GM19372 (cell line): ENCODE measurements around the gene KCNJ1.

Experiments
- ATAC-seq: cut with Tn5 transposase; IDR thresholded peaks from one replicate; pipeline ENCODE4 v1.9.1; 2021; ENCODE audit warnings: mild to moderate bottlenecking, low read depth, moderate library complexity; ENCODE audit not compliant: unreplicated experiment

KCNJ1 gene

DNA sequence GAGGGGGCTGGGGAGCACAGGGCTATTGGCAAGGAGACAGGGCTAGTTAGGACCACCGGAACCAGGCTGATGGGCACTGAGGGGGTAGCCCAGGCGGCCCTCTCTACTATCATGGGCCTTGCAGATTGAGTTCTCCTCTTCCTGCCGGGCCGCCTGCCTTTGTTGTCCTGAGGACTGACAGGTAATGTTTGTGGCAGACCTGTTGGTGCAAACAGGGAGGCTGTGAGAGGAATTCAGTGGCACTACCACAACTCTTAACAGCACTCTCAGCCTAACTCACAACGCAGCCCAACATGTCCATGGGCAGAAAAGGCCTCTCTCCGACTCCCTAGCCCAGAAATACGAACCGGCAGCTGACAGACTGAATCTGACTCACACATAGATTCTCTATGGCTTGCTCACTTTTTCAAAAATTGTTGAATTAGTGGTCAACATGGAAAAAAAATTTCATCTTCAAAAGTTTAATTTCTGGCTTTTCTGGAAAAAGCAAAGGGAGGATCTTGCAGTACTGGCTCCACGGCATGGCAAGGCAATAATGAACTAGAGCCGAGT is 35.5 kb upstream of the KCNJ1 start:
- no peak for ATAC-seq

DNA sequence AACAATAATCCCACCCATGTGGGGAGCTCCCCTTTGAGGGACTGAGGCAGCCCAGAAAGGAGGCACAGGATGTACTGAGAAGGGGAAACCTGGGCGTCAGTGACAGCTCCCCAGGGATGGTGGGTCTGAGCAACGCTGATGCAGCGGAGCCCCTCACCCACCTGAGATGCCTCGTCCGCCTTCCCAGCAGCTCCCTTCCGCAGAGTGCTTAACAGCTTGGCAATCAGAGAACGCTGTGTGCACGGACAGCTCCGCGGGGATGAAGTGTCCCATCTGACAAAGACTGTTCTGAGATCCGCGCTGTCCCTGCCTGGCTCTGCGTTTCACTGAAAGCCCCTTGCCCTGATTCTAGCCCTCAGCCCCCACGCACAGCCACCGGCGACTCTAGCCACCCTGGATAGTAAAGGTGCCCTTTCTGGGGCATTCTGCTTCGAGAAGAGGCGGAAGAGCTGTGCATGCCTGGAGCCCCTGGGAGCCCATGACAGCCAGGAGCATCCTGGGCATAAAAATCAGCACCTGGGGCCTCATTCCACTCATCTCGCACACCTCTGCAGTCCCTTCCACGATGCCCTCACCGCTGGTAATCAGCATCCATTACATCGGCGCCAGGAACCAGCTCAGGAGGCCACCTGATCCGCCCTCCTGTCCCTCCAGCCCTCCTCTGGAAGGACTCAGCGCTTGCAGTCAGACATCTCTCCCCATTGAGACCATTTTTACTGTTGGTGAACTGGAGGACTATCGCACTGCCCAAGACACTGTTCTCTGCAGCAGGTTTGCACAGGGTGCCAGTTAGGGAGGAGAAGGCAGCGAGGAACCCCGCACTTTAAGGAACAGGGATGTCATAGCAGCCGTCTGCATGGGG is 34.8 kb upstream of the KCNJ1 start:
- ATAC-seq: no peak

DNA sequence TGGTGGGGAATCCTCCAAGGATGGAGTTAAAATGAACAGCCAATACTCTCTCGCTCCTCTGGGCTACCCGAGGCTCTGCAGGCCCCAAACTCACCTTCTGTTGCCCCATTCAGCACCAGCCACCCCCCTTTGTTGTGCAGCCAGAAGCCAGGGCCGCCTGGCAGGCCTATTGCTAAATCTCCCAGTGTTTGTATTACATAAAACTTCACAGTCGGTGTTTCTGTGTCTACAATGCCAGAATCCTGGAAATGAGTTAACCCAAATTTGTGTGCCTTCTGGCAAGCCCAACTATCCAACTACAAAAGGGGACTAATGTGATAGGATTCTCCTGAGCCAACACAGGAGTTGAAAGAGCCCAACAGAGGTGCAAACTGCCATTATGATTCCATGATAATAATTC is 33.4 kb upstream of the KCNJ1 start:
- no peak for ATAC-seq

DNA sequence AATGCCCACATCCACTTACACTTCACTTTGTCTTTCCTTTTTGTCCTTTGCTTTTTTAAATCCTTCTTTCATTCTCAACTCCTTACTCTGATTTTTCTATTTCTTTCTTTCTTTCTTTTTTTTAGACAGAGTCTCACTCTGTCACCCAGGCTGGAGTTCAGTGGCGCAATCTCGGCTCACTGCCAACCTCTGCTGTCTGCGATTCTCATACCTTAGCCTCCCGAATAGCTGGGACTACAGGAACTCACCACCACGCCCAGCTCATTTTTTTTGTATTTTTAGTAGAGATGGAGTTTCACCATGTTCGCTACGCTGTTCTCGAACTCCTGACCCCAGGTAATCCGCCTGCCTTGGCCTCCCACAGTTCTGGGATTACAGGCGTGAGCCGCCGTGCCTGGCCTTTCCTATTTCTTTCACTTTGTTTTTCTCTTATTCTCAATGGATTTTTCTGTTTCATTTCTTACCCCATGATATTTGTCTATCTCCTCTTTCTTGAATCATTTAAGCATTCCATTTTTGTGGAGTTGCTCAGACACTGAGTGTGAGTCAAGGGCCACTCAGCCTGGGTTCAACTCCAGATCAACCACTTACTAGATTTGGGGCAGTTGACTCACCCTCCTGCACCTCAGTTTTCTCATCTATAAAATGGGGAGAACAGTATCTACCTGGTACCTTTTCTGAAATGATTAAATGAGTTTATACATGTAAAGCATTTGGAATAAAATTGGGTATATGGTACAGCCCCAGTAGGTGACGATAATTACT is 31.7 kb upstream of the KCNJ1 start:
- no peak for ATAC-seq

DNA sequence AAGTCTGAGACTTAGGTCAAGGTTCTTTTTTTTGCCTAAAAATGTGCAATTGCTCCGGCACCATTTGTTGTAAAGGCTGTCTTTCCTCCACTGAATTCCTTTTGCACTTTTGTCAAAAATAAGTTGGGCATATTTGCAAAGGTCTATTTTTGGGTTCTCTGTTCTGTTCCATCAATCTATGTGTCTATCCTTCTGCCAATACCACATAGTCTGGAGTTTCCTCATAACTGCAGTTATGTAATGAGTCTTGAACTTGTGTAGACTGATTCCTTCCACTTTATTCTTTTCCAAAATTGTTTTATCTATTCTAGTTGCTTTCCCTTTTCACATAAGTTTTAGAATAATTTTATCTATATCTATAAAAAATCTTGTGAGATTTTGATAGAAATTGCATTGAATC is 30.7 kb upstream of the KCNJ1 start:
- ATAC-seq: no peak

DNA sequence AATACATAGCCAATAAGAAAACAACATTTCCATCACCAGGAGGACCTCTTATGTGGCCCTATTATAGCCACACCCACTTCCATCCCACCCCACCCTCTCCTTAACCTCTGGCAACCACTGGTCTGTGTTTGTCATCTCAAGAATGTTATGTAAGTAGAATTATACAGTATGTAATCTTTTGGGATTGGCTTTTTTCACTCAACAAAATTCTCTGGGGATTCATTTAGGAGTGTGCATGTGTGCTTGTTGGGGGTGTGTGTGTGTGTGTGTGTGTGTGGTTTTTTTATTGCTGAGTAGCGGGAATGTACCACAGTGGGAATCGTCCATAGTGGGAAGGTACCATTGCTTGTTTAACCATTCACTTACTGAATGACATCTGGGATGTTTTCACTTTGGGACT is 29.3 kb upstream of the KCNJ1 start:
- no peak for ATAC-seq

DNA sequence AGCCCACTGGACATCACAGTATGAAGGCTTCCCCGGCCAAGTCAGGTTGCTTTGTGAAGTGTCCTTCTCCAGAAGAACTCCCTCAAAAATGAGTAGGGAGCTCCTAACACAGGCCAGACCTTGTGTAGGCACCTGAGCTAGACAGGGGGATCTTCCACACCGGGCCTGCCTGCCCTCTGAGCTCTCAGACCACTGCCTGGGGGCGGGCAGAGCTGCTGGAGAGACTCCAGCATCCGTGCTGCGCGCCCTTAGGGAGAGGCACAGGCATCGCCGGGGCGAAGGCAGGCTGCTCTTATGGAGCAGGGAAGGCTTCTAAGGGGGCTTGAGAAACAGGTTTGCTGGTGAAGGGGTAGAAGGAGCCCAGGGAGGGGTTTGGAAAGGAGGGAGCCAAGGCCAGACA is 28.4 kb upstream of the KCNJ1 start:
- ATAC-seq: no peak

DNA sequence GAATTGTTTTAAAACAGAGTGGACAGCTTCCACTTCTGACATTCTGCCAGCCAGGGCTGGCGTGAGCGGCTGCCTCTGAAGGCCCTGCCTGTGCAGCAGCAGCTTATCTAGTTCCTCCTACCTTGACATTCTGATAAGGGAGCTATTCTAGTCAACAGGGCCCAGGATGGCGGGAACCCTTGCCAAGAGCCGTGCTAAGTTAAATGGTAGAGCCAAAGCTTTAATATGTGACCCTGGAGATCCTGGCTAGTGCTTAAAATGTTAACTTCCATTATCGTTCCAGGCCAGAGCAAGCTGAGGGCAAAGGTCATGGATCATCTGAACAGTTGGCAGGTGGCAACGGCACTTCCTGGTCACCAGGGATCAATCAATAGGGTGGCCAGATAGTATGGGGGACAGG is 27.6 kb upstream of the KCNJ1 start:
- ATAC-seq: no peak

DNA sequence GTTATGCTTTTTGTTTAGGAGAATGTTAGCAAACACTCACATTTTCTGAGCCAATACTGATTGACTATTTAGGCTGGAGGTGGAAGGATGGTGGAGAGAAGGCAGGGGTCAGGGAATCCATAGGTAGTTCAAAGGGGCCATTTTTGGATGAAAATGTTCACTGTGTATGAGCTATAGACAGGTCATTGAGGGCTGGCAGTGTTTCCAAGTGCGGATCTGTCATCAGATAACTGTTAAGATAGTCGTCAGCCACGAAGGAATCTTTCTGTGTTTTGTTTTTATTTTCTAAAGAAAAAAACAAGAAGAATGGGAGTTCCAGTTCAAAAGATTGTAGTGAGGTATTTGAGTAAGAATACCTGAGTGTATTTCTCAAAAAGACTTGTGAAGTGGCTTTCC is 27.2 kb upstream of the KCNJ1 start:
- no peak for ATAC-seq

DNA sequence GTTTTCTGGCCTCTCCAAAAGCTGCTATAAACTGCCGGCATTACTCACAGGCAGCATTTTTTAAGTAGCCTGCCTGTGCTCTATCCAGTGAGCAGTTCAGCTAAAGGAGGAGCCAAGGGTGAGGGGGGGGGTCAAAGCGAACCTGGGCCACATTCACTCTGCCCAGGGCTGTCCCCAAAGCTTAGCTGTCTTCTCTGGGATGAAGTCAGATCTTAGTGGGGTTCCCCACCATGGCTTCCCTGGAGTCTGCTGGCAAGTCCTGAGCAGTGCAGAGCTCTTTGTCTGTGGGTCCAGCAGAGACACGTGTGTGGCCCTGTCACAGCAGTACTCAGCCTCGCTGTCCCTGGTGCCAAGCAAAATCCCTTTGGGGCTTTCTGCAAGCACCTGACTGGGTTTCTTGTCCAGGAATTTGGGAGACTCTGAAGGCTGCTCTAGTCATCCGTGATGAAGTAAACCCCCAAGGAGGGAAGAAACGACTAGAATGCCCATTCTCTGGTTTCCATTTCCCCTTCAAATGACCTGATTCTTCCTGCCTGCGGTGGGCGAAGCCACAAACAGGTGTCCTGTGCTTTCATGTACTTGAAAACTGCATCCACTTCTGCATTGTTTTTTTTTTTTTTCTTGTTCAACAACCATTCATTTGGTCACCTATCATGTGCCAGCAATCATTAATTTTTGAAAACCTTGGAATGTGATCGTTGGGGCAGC is 26.6 kb upstream of the KCNJ1 start:
- peak; percentile 49 for ATAC-seq

DNA sequence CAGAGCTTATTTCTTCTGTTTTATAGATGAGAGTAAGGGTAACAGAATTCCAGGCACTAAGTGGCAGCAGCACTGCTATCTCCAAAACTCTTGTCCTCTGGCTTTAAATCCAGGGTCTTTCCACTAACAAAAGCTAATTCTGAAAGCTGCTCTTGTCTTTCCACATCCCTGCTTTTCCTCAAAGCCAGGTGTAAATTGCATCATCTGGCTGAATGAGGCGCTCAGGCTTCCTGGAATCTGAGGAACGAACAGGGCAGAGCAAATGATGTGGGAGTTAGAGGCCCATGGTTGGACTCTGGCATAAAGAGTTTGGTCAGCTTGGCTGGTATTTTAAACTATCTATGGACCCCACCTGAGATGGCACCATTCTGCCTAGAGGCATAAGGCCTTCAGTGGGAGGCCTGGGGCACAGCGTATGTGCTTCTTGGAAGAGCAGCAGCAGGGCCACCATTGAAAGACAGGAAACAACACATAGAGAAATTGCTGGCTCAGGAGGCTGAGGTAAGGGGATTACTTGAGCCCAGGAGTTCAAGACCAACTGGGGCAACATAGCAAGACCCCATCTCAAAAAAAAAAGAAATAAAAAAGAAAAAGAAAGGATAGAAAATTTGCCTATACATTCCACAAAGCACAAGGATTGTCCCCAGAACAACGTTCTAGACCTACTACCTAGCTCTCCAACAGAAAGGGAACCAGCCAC is 25.9 kb upstream of the KCNJ1 start:
- no peak for ATAC-seq

DNA sequence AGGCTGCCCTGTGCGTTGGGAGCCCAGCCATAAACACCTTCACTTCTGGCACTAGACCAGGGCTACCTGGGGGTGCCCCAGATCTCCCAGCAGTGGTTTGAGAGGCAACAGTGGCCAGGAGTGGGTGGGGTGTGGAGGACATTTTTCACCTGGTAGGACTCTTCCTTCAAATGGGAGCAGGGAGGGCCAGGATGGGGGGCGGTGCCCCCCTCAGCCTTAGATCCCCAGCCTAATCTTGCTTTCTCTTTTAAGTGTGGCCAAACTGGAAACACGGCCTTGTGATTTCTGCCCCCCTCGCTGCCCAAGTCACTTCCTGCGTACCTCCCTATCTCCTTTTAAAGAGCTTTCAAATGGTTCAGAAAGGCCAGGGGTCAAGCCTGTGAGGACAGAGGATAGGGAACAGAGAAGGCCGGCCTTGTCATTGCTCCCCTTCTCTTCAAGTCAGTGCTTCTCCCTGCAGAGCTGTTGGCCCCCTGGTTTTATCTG is 24.9 kb upstream of the KCNJ1 start:
- ATAC-seq: no peak

DNA sequence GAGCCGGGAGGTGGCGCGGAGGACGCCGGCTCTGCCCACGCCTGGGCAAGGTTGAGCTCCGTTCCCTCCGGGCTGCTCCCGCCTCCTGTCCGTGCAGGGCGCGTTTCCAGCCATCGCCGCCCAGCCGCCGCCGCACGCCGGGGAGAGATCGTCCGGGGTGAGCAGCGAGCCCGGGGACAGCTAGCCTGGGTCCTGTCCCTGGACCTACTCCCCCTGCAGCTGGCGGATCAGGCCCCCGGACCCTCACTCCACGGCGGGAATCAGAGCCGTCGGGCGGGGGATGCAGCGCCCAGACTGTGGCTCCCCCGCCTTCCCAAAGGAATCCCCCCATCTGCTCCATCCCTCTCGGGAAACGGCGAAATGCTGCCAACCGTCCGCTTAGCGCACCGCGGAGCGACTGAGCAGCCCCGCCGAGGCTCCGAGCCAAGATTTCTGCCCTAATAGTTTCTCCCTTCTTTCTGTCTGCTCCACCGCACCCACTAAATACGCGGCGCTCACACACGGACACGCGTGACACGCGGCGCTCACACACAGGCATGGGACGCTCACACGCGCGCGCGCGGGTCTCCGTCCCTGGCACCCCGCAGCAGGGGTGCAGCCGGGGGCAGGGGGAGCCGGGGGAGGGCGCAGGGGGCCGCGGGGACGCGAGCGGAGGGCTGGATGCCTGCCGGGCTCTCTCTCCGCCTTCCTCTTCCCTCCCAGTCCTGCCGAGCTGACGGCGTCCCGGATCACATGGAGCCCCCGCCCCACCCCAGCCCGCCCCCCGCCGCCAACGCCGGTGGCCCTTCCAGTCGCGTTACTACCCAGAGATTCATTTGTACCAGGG is 23.7 kb upstream of the KCNJ1 start, which contains the start of gene KCNJ5:
Gene KCNJ5 (plus strand): TSS at position 814 of the 826 bp plus-strand sequence. CDS start 19,918 bp downstream, outside the sequence.
- ATAC-seq: no peak

DNA sequence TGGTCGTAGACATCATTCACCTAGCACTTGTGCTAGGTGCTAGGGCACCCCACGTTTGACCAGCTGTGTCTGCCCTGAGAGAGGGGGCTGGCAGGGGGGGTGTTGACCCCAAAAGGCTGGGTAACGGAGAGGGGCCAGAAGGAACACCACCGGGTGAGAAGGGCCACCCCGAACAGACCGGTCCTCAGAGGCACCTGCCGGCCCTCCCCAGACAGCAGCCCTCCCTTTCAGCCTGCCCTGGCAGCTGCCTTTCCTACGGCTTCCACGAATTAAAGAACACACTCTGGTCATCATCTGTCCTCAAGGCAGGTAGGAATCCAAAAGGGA is 23.1 kb upstream of the KCNJ1 start:
- ATAC-seq: no peak

DNA sequence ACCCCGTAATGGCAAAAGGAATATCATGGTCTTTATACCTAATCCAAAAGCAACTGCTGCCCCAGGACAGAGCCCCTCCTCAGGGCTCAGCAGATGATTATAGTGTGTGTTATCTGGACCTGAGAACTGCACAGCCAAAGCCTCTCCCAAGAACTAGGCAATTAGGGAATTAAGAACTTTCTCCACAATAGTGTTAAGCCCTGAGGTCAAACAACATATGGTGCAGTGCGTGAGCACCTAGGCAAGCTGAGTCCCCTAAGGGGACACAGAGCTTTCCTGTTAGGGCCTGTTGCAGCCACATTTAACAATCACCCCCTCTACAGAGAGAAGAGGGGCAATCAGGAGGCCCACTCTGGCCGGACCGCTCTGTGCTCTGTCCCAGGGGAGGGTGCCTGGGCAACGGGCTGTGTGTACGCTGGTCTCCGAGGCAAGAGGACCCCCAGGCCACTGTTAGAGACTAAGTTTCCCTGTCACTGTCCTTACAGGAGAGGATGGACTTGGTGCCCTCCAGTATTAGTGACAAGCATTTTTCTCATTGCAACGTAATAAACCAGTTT is 22.6 kb upstream of the KCNJ1 start:
- ATAC-seq: no peak

DNA sequence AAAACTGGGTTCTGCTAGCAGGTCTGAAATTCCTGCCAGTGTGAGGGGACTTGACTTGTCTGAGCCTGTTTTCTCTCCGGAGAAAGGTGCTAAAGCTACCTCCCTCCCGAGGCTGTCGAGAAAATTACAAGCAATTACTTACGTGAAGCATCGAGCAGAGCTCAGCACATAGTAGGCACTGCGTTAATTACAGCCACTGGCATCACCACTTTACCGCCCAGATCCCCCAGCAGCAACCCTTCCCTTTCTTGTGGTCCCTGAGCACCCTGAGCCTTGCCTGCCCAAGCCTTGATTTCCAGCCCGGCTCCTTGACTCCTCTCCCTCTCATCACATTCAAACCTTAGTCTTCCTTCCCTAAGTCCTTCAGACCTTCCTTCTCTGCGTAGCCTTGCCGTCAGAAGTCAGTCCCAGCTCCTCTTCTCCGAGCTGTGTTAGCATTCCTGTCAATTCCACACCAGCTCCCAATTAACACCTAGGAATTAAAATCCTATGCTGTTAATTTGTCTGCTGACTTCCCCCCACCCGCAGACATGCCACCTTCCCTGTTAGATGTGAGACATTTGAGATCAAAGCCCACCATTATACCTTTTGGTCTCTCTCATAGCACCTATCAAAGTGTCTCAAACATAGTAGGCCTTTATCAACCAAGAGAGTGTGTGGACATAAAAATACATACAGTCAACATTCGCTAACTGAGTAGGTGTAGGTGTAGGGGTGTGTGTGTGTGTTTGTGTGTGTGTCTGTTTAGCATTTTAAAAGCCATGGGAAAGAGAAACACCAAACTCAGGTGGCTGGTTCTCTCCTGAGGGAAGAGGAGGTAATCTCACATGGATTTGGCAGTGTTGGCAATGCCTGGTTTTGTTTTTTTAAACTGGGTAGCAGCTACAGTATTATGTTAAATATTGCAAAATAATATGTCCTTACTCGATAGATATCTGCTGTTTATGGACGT is 21.2 kb upstream of the KCNJ1 start:
- no peak for ATAC-seq

DNA sequence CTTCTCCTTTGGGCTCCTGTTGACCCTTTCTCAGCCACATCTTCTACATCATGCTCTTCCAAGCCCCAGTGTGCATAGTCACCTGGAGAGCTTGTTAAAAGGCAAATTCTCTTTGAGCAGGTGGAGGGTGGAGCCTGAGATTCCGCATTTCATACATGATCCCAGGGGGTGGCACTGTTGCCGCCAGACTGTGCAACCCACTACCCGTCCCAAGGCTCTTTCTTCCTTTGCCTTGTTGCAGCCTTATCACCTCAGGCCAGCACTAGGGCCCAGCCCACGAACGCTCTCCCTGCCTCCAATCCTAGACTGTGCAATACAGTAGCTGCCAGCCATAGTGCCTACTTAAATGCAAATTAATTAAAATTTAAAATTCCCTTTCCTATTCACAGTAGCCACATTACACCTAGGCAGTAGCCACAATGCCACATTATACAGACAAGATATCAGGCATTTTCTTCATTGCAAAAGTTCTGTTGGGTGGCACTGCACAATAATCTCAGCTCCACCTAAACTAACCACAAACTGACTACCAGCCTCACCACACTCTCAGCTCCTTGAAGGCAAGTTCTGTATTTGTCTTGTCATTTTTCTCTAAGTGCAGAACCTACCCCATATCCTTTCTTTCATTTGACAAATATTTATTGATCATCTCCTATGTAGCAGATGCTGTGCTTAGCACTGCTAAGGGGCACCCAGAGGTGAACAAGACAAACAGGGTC is 19.5 kb upstream of the KCNJ1 start:
- ATAC-seq: no peak
